Esophagus squamous epithelium (tissue), 4 donors: ENCODE data around the gene EIF3K.

Experiments used
- CTCF ChIP-seq, 6 experiments: fragments of 450-650 bp in 4 of 6; fragments of 200-600 bp in 2 of 6; sonication (generic) in 2 of 6; IDR thresholded peaks; one replicate each; pipeline ENCODE4 v1.5.1; 2016 to 2019; ENCODE audit warnings: antibody characterized with exemption in 6 of 6, mild to moderate bottlenecking in 4 of 6, moderate library complexity in 4 of 6
- POLR2A ChIP-seq, 4 donors: fragments of 450-650 bp; IDR thresholded peaks; one replicate each; pipeline ENCODE4 v1.6.1; 2017; ENCODE audit warnings: antibody characterized with exemption in 4 of 4, mild to moderate bottlenecking in 4 of 4, moderate library complexity in 3 of 4

- TF ChIP-seq CTCF (IDR thresholded peaks at IDR 0.05), result no peak
- TF ChIP-seq POLR2A (IDR thresholded peaks at IDR 0.05), result no peak
Measured at GRCh38 chr19:38682195-38682867, 63.3 kb downstream of the EIF3K start.
